K562 (cell line): ENCODE results near the gene JUP. TPM values are rescaled to one million over a fixed set of nuclear protein-coding genes. Genes with fewer than 3 reads are reported as not detected.

Experiments
- ETV6 ChIP-seq, 3 experiments: fragments of 150-350 bp in 1 of 3; sonication (generic) in 1 of 3; formaldehyde crosslinking in 1 of 3; IDR thresholded peaks; 2 replicates each; pipeline versions ENCODE4 v1.6.1 to v1.8.0; 2014 to 2022; ENCODE audit warnings: borderline replicate concordance in 2 of 3, low read depth in 2 of 3, antibody characterized with exemption in 1 of 3, low read length in 1 of 3, mild to moderate bottlenecking in 1 of 3, missing genetic modification reagents in 1 of 3
- FOXA1 ChIP-seq: fragments of 450-650 bp; IDR thresholded peaks from 2 replicates; pipeline ENCODE4 v1.6.1; 2016; ENCODE audit warnings: mild to moderate bottlenecking, borderline replicate concordance
- GABPB2 ChIP-seq: fragments of 250-450 bp; sonication (Bioruptor Pico); conservative IDR thresholded peaks from 2 replicates; pipeline ENCODE4 v1.5.1; 2021; ENCODE audit warnings: mild to moderate bottlenecking
- HDAC8 ChIP-seq: fragments of 450-650 bp; IDR thresholded peaks from 2 replicates; pipeline ENCODE4 v1.6.1; 2016; ENCODE audit warnings: mild to moderate bottlenecking, missing genetic modification characterization, moderate library complexity, missing compliant biosample characterization
- HNRNPH1 ChIP-seq: fragments of 200-400 bp; formaldehyde crosslinking; optimal IDR thresholded peaks from 2 replicates; pipeline ENCODE3; 2017; ENCODE audit warnings: low read depth, mild to moderate bottlenecking, low read length, moderate library complexity
- HOXB6 ChIP-seq: fragments of 250-450 bp; sonication (Bioruptor Pico); IDR thresholded peaks from 2 replicates; pipeline ENCODE4 v1.5.1; 2022; ENCODE audit warnings: mild to moderate bottlenecking, borderline replicate concordance
- HSF4 ChIP-seq: fragments of 250-450 bp; sonication (Bioruptor Pico); IDR thresholded peaks from 2 replicates; pipeline ENCODE4 v2.1.2; 2022; ENCODE audit warnings: mild to moderate bottlenecking, moderate library complexity, borderline replicate concordance
- MTA2 ChIP-seq: fragments of 450-650 bp; IDR thresholded peaks from 2 replicates; pipeline ENCODE4 v1.6.1; 2016; ENCODE audit warnings: low read depth
- NR3C1 ChIP-seq: sonication (generic); formaldehyde crosslinking; IDR thresholded peaks from 2 replicates; pipeline ENCODE4 v1.8.1; 2022; ENCODE audit warnings: missing genetic modification reagents
- PHF8 ChIP-seq: fragments of 200-600 bp; sonication (generic); IDR thresholded peaks from 2 replicates; pipeline ENCODE4 v1.6.1; 2012; ENCODE audit warnings: mixed run types, mild to moderate bottlenecking, inconsistent platforms, low read length, moderate library complexity, borderline replicate concordance
- SREBF2 ChIP-seq: sonication (generic); formaldehyde crosslinking; IDR thresholded peaks from 2 replicates; pipeline ENCODE4 v1.4.0; 2020; ENCODE audit warnings: mild to moderate bottlenecking, missing genetic modification reagents
- ZNF41 ChIP-seq: fragments of 250-450 bp; sonication (Bioruptor Pico); conservative IDR thresholded peaks from 2 replicates; pipeline ENCODE4 v1.4.0; 2020; ENCODE audit warnings: mild to moderate bottlenecking
- ZNF696 ChIP-seq: fragments of 250-450 bp; sonication (Bioruptor Pico); conservative IDR thresholded peaks from 2 replicates; pipeline ENCODE4 v1.4.0; 2020; ENCODE audit warnings: mild to moderate bottlenecking, moderate library complexity
- polyA plus RNA-seq, 8 experiments: library from polyadenylated mRNA; depleted of rRNA in 4 of 8; stranded (reverse) in 5 of 8; unstranded in 3 of 8; fragments of >200 nt; fragmentation: Nextera tagmentation in 2 of 8; fragmentation: Illumina TruSeq in 1 of 8; extraction: Ambion mirVana in 2 of 8; extraction: Trizol in 1 of 8; gene quantifications; 2 replicates each; pipeline versions ENCODE4 v1.2.1 to v1.2.3, GENCODE V29; 2011 to 2014; ENCODE audit warnings: inconsistent platforms in 1 of 8, missing spikeins in 1 of 8
- total RNA-seq, 7 experiments: library from RNA; depleted of rRNA in 6 of 7; stranded (reverse); fragments of >200 nt in 6 of 7; fragmentation: Illumina TruSeq in 2 of 7; extraction: Trizol in 2 of 7; gene quantifications; 2 replicates each; pipeline versions ENCODE4 v1.2.1 to v1.2.3, GENCODE V29; 2011 to 2021; ENCODE audit warnings: low replicate concordance in 1 of 7
- TF ChIP-seq, protein P1 (sequence below): fragments of 250-450 bp; sonication (Bioruptor Pico); IDR thresholded peaks from 2 replicates; pipeline ENCODE4 v1.6.1; 2021; ENCODE audit warnings: mild to moderate bottlenecking
- TF ChIP-seq, protein P2 (sequence below), 2 experiments: fragments of 450-650 bp in 1 of 2; IDR thresholded peaks; 2 replicates each; pipeline ENCODE4 v1.6.1; 2011 to 2017; ENCODE audit warnings: low read depth in 2 of 2, antibody characterized with exemption in 1 of 2, borderline replicate concordance in 1 of 2, low read length in 1 of 2, mild to moderate bottlenecking in 1 of 2, mixed read lengths in 1 of 2; ENCODE audit not compliant: control insufficient read depth in 1 of 2
- TF ChIP-seq, protein P3 (sequence below): sonication (generic); formaldehyde crosslinking; IDR thresholded peaks from 2 replicates; pipeline ENCODE4 v1.8.1; 2023; ENCODE audit warnings: missing genetic modification reagents, mild to moderate bottlenecking, borderline replicate concordance
- TF ChIP-seq, protein P4 (sequence below): fragments of 250-450 bp; sonication (Bioruptor Pico); IDR thresholded peaks from 2 replicates; pipeline ENCODE4 v1.8.0; 2022; ENCODE audit warnings: inconsistent platforms

JUP gene
- total and polyA plus RNA-seq, 9 of the 15 experiments (the other 6 are each of a cell fraction or from before 2014, with no cell fraction given), result 6.4 to 177 (median 31.2) TPM

DNA sequence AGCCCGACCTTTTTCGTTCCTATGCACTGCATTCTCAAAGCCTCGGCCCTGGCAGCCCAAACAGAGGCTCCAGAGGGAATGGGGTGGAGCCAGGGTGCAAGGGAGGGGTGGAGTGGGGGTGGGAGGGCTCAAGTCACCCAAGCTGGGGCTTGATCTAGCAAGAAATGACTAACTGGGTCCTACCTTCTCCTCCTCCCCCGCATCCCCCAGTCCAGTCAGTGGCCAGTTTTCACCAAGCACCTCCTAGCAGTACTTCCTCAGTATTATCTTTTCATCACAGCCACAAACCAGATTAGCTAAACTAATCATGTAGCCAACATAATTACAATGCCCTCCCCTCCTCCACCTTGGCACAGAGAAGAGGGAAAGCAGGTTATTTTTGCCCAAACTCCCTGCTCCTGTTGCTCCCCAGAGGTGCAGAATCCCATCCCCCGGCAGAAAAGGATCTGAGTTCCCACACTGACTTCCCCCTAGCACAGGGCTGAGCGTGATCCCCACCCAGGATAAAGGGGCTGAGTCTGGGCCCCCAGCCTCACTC, 2.2 kb downstream of the JUP start (continued):
- TF ChIP-seq, protein P1, sequence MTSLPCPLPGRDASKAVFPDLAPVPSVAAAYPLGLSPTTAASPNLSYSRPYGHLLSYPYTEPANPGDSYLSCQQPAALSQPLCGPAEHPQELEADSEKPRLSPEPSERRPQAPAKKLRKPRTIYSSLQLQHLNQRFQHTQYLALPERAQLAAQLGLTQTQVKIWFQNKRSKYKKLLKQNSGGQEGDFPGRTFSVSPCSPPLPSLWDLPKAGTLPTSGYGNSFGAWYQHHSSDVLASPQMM (CRISPR knock-in tag), result no peak
- TF ChIP-seq, protein P2, sequence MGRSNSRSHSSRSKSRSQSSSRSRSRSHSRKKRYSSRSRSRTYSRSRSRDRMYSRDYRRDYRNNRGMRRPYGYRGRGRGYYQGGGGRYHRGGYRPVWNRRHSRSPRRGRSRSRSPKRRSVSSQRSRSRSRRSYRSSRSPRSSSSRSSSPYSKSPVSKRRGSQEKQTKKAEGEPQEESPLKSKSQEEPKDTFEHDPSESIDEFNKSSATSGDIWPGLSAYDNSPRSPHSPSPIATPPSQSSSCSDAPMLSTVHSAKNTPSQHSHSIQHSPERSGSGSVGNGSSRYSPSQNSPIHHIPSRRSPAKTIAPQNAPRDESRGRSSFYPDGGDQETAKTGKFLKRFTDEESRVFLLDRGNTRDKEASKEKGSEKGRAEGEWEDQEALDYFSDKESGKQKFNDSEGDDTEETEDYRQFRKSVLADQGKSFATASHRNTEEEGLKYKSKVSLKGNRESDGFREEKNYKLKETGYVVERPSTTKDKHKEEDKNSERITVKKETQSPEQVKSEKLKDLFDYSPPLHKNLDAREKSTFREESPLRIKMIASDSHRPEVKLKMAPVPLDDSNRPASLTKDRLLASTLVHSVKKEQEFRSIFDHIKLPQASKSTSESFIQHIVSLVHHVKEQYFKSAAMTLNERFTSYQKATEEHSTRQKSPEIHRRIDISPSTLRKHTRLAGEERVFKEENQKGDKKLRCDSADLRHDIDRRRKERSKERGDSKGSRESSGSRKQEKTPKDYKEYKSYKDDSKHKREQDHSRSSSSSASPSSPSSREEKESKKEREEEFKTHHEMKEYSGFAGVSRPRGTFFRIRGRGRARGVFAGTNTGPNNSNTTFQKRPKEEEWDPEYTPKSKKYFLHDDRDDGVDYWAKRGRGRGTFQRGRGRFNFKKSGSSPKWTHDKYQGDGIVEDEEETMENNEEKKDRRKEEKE (IDR thresholded peaks at IDR 0.05; ENCODE audit: borderline replicate concordance in 1 of 2, control insufficient read depth in 1 of 2, low read depth in 2 of 2, low read length in 1 of 2), result no peak
- TF ChIP-seq GABPB2 (CRISPR knock-in tag), result no peak
- no peak for TF ChIP-seq ZNF696 (CRISPR knock-in tag)
- no peak for TF ChIP-seq HSF4
- TF ChIP-seq HDAC8 (tag), result no peak
- TF ChIP-seq PHF8, result no peak; the same call in 1 of the 2 replicates
- TF ChIP-seq ETV6 (IDR thresholded peaks at IDR 0.05; ENCODE audit: borderline replicate concordance in 1 of 2, low read depth in 2 of 2, low read length in 1 of 2), result no peak
- TF ChIP-seq ETV6 (CRISPR knock-in tag; IDR thresholded peaks at IDR 0.05; ENCODE audit: borderline replicate concordance), result no peak
- TF ChIP-seq HOXB6 (CRISPR knock-in tag), result no peak
- TF ChIP-seq, protein P3, sequence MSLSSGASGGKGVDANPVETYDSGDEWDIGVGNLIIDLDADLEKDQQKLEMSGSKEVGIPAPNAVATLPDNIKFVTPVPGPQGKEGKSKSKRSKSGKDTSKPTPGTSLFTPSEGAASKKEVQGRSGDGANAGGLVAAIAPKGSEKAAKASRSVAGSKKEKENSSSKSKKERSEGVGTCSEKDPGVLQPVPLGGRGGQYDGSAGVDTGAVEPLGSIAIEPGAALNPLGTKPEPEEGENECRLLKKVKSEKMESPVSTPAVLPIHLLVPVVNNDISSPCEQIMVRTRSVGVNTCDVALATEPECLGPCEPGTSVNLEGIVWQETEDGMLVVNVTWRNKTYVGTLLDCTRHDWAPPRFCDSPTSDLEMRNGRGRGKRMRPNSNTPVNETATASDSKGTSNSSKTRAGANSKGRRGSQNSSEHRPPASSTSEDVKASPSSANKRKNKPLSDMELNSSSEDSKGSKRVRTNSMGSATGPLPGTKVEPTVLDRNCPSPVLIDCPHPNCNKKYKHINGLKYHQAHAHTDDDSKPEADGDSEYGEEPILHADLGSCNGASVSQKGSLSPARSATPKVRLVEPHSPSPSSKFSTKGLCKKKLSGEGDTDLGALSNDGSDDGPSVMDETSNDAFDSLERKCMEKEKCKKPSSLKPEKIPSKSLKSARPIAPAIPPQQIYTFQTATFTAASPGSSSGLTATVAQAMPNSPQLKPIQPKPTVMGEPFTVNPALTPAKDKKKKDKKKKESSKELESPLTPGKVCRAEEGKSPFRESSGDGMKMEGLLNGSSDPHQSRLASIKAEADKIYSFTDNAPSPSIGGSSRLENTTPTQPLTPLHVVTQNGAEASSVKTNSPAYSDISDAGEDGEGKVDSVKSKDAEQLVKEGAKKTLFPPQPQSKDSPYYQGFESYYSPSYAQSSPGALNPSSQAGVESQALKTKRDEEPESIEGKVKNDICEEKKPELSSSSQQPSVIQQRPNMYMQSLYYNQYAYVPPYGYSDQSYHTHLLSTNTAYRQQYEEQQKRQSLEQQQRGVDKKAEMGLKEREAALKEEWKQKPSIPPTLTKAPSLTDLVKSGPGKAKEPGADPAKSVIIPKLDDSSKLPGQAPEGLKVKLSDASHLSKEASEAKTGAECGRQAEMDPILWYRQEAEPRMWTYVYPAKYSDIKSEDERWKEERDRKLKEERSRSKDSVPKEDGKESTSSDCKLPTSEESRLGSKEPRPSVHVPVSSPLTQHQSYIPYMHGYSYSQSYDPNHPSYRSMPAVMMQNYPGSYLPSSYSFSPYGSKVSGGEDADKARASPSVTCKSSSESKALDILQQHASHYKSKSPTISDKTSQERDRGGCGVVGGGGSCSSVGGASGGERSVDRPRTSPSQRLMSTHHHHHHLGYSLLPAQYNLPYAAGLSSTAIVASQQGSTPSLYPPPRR (CRISPR knock-in tag), result no peak
- TF ChIP-seq SREBF2, result no peak
- TF ChIP-seq, protein P4, sequence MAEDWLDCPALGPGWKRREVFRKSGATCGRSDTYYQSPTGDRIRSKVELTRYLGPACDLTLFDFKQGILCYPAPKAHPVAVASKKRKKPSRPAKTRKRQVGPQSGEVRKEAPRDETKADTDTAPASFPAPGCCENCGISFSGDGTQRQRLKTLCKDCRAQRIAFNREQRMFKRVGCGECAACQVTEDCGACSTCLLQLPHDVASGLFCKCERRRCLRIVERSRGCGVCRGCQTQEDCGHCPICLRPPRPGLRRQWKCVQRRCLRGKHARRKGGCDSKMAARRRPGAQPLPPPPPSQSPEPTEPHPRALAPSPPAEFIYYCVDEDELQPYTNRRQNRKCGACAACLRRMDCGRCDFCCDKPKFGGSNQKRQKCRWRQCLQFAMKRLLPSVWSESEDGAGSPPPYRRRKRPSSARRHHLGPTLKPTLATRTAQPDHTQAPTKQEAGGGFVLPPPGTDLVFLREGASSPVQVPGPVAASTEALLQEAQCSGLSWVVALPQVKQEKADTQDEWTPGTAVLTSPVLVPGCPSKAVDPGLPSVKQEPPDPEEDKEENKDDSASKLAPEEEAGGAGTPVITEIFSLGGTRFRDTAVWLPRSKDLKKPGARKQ (CRISPR knock-in tag), result no peak
- TF ChIP-seq FOXA1, result no peak
- TF ChIP-seq MTA2, result peak; percentile 50; the same call in 1 of the 2 replicates
- TF ChIP-seq ZNF41 (CRISPR knock-in tag), result no peak
- TF ChIP-seq HNRNPH1, result no peak
- no peak for TF ChIP-seq NR3C1 (CRISPR knock-in tag)
